Ovary (tissue), 9 donors: Measurements from ENCODE around the gene CHST4. TPM values are rescaled to one million over a fixed set of nuclear protein-coding genes. Genes with fewer than 3 reads are reported as not detected.

Source experiments
- DNase-seq, 5 donors: peaks; one replicate each; pipeline ENCODE4 v3.0.0-alpha.2; 2019 to 2020
- H3K27ac ChIP-seq, 2 donors: fragments of 200-600 bp; one replicate each; pipeline versions ENCODE4 v1.5.1 to v1.8.0; 2019 to 2022
- H3K27me3 ChIP-seq: fragments of 200-600 bp; one replicate; pipeline ENCODE4 v1.8.0; 2022
- H3K36me3 ChIP-seq: fragments of 200-600 bp; sonication (generic); one replicate; pipeline ENCODE4 v1.5.1; 2019
- H3K4me1 ChIP-seq: one replicate; pipeline ENCODE4 v1.8.1; 2013; ENCODE audit warnings: mild to moderate bottlenecking, moderate library complexity; ENCODE audit not compliant: insufficient read depth
- H3K4me3 ChIP-seq: fragments of 200-600 bp; sonication (generic); one replicate; pipeline ENCODE4 v1.5.1; 2017
- H3K9me3 ChIP-seq, 2 donors: fragments of 200-600 bp in 1 of 2; sonication (generic) in 1 of 2; one replicate each; pipeline versions ENCODE4 v1.5.1 to v1.8.1; 2013 to 2019; ENCODE audit warnings: mild to moderate bottlenecking in 1 of 2, moderate library complexity in 1 of 2
- EP300 ChIP-seq: sonication (generic); formaldehyde crosslinking; IDR thresholded peaks from one replicate; pipeline ENCODE4 v1.6.1; 2017; ENCODE audit warnings: antibody characterized with exemption
- POLR2A ChIP-seq: fragments of 450-650 bp; IDR thresholded peaks from one replicate; pipeline ENCODE4 v1.6.1; 2017; ENCODE audit warnings: antibody characterized with exemption, mild to moderate bottlenecking, moderate library complexity
- WGBS, 3 donors: extraction: QIAGEN DNeasy Blood & Tissue Kit in 1 of 3; methylation state at CpG; one replicate each; pipeline versions ENCODE4 v1.1.5 to v1.1.7; 2013 to 2017; 5-methylcytosine and 5-hydroxymethylcytosine counted together
- intact Hi-C, 4 donors: fragments of 100-400 bp; cut with DNase I; formaldehyde crosslinking; loops; one replicate each; pipeline versions ENCODE4 v1.11.0 to v1.15.1; 2022 to 2023
- polyA plus RNA-seq, 2 donors: library from polyadenylated mRNA; stranded (reverse); fragments of 200-250 nt in 1 of 2; fragments of 350-450 nt in 1 of 2; fragmentation: Illumina TruSeq in 1 of 2; extraction: RNeasy Lipid Tissue Mini Kit (QIAGEN cat#74804) in 1 of 2; gene quantifications; one replicate each; pipeline ENCODE4 v1.2.3, GENCODE V29; 2013 to 2014
- small RNA-seq: library from RNA; depleted of rRNA; stranded (forward); fragments of <200 nt; gene quantifications from one replicate; pipeline ENCODE3, GENCODE V24; 2016
- total RNA-seq, 7 donors: library from RNA; depleted of rRNA in 2 of 7; stranded (reverse); fragments of >200 nt in 2 of 7; fragmentation: NEBNext Ultra II Directional in 3 of 7; extraction: Animal tissue kit (Norgen Biotek cat#: 25700) in 3 of 7; gene quantifications; one replicate each; pipeline versions ENCODE4 v1.1.0 to v1.2.4, GENCODE V29; 2016 to 2023
- TF ChIP-seq, protein P1 (sequence below), 3 donors: fragments of 450-650 bp in 2 of 3; fragments of 200-600 bp in 1 of 3; IDR thresholded peaks; one replicate each; pipeline versions ENCODE4 v1.5.1 to v1.8.0; 2016 to 2022; ENCODE audit warnings: antibody characterized with exemption in 3 of 3, mild to moderate bottlenecking in 1 of 3
- donor health status: DM: no; HTN: no; CAD: no; lungs with moderate emphysema.
- donor health status: DM: no; HTN: no; CAD: no.
- donor health status: Bipolar disorder and iron deficiency.
- donor health status: DM: yes; HTN: yes; CAD: no.
- donor health status: DM: no; HTN: no; CAD: no.
- donor health status: DM: yes; HTN: yes; CAD: no.

Gene CHST4
- total and polyA plus RNA-seq, 9 donors, result 0.05 to 4.0 (median 0.43) TPM; not detected in 3

- Histone ChIP-seq H3K27ac (no peak overlapping the region), H3K9me3 (no peaks in the 10 kb centered on the region), H3K36me3 (no peaks in the 10 kb centered on the region), H3K27me3 (no peaks in the 10 kb centered on the region), H3K4me3 (no peak overlapping the region), H3K4me1 (no peaks in the 10 kb centered on the region)
- TF ChIP-seq POLR2A (no peak), EP300 (no peak)
- TF ChIP-seq, protein P1, sequence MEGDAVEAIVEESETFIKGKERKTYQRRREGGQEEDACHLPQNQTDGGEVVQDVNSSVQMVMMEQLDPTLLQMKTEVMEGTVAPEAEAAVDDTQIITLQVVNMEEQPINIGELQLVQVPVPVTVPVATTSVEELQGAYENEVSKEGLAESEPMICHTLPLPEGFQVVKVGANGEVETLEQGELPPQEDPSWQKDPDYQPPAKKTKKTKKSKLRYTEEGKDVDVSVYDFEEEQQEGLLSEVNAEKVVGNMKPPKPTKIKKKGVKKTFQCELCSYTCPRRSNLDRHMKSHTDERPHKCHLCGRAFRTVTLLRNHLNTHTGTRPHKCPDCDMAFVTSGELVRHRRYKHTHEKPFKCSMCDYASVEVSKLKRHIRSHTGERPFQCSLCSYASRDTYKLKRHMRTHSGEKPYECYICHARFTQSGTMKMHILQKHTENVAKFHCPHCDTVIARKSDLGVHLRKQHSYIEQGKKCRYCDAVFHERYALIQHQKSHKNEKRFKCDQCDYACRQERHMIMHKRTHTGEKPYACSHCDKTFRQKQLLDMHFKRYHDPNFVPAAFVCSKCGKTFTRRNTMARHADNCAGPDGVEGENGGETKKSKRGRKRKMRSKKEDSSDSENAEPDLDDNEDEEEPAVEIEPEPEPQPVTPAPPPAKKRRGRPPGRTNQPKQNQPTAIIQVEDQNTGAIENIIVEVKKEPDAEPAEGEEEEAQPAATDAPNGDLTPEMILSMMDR (IDR thresholded peaks at IDR 0.05), result no peak
- 48 to 54% (median 49%) methylated on average over 4 of the region's 4 CpGs for whole genome bisulfite sequencing, 3 donors
- intact Hi-C loops, result no loop called here
- DNase-seq, result no peak
These were observed 59.1 kb downstream of the CHST4 start for GRCh38 chr16:71585318-71585703.

Small RNA genes lying within 50 kb of the gene (small RNA-seq; reads per million reads assigned to genes)
- gene RNU6-1061P, result not detected

Other genes with a start within 250 kb of the CHST4 start
- gene CMTR2, start 237.0 kb upstream of the CHST4 start, total RNA-seq, result 10 to 100 TPM; 14.0 to 26.1 (median 18.4) TPM
- gene CMTR2, start 237.0 kb upstream of the CHST4 start, polyA plus RNA-seq, result 10 to 100 TPM in 1 of 2 donors, 1 to 10 TPM in 1; 5.6 to 11.3 TPM
- 100 to 1,000 TPM in 1 of 7 donors, 10 to 100 TPM in 2, 1 to 10 TPM in 4; 1.7 to 176 (median 2.5) TPM for gene CALB2, start 167.7 kb upstream of the CHST4 start, total RNA-seq
- gene CALB2, start 167.7 kb upstream of the CHST4 start, polyA plus RNA-seq, result 10 to 100 TPM in 1 of 2 donors, 1 to 10 TPM in 1; 5.2 to 39.5 TPM
- not detected for gene TLE7, start 84.4 kb upstream of the CHST4 start, total RNA-seq
- gene TLE7, start 84.4 kb upstream of the CHST4 start, polyA plus RNA-seq, result under 1 TPM in 1 of 2 donors, not detected in 1; 0.10 TPM
- 10 to 100 TPM in 1 of 7 donors, 1 to 10 TPM in 6; 5.4 to 10.8 (median 8.9) TPM for gene ZNF23, start 64.2 kb upstream of the CHST4 start, total RNA-seq
- gene ZNF23, start 64.2 kb upstream of the CHST4 start, polyA plus RNA-seq, result 1 to 10 TPM; 6.9 to 9.0 TPM
- 1 to 10 TPM; 3.7 to 9.9 (median 6.0) TPM for gene ZNF19, start 37.1 kb upstream of the CHST4 start, total RNA-seq
- 1 to 10 TPM; 4.0 to 5.5 TPM for gene ZNF19, start 37.1 kb upstream of the CHST4 start, polyA plus RNA-seq
- gene TAT, start 50.7 kb downstream of the CHST4 start, total RNA-seq, result 1 to 10 TPM in 1 of 7 donors, under 1 TPM in 3, not detected in 3; 0.20 to 1.3 (median 0.35) TPM
- under 1 TPM in 1 of 2 donors, not detected in 1; 0.02 TPM for gene TAT, start 50.7 kb downstream of the CHST4 start, polyA plus RNA-seq
- gene MARVELD3, start 99.8 kb downstream of the CHST4 start, total RNA-seq, result 1 to 10 TPM in 2 of 7 donors, under 1 TPM in 4, not detected in 1; 0.10 to 9.2 (median 0.68) TPM
- 1 to 10 TPM in 1 of 2 donors, under 1 TPM in 1; 0.20 to 1.5 TPM for gene MARVELD3, start 99.8 kb downstream of the CHST4 start, polyA plus RNA-seq
- gene PHLPP2, start 198.3 kb downstream of the CHST4 start, total RNA-seq, result 10 to 100 TPM; 10.1 to 19.0 (median 11.2) TPM
- 1 to 10 TPM; 3.5 to 8.4 TPM for gene PHLPP2, start 198.3 kb downstream of the CHST4 start, polyA plus RNA-seq